ENCODE results near the gene COBL.
A peak's percentile ranks its signal among the peaks of the same experiment; 100 is the strongest.

Gene COBL

GRCh38 chr7:51189777-51190176, 126.8 kb downstream of the COBL start:
- TF ChIP-seq CTCF (IDR thresholded peaks at IDR 0.05; ENCODE audit: unreplicated experiment in 3 of 3) = no peak
- H3K4me1 Mint-ChIP-seq = peaks cover 9% of the 10 kb centered on the region
- H3K36me3 Mint-ChIP-seq (ENCODE audit: low read depth) = peaks cover 3% of the 10 kb centered on the region
- H3K27ac Mint-ChIP-seq = no peak overlapping the region
- no peak overlapping the region for H3K4me3 Mint-ChIP-seq
- H3K27me3 Mint-ChIP-seq (ENCODE audit: low read depth) = peaks cover 11% of the 10 kb centered on the region
- no peaks in the 10 kb centered on the region for H3K9me3 Mint-ChIP-seq

- Mint-ChIP-seq H3K27ac (no peak overlapping the region), H3K27me3 (ENCODE audit: low read depth) (peaks cover 13% of the 10 kb centered on the region), H3K36me3 (ENCODE audit: low read depth) (peaks cover 3% of the 10 kb centered on the region), H3K9me3 (no peaks in the 10 kb centered on the region), H3K4me1 (peaks cover 9% of the 10 kb centered on the region), H3K4me3 (no peak overlapping the region)
- TF ChIP-seq CTCF (IDR thresholded peaks at IDR 0.05; ENCODE audit: unreplicated experiment in 3 of 3) = no peak
Measured at GRCh38 chr7:51188987-51189386, 127.6 kb downstream of the COBL start.

GRCh38 chr7:51187941-51188340, 128.7 kb downstream of the COBL start:
- peak in 2 of 3 experiments; percentile 10 to 48 for TF ChIP-seq CTCF (IDR thresholded peaks at IDR 0.05; ENCODE audit: unreplicated experiment in 3 of 3)
- Mint-ChIP-seq H3K9me3 (no peaks in the 10 kb centered on the region), H3K36me3 (ENCODE audit: low read depth) (peaks cover 3% of the 10 kb centered on the region)

GRCh38 chr7:51186531-51186930, 130.1 kb downstream of the COBL start:
- TF ChIP-seq CTCF (IDR thresholded peaks at IDR 0.05; ENCODE audit: unreplicated experiment in 3 of 3) = no peak
- Mint-ChIP-seq H3K27me3 (ENCODE audit: low read depth) (peaks cover 17% of the 10 kb centered on the region), H3K4me1 (peaks cover 9% of the 10 kb centered on the region), H3K27ac (no peak overlapping the region), H3K9me3 (no peaks in the 10 kb centered on the region), H3K4me3 (no peak overlapping the region), H3K36me3 (ENCODE audit: low read depth) (no peaks in the 10 kb centered on the region)

More at GRCh38 chr7:51187941-51188340, 128.7 kb downstream of the COBL start:
- Mint-ChIP-seq H3K27me3 (ENCODE audit: low read depth) (peaks cover 13% of the 10 kb centered on the region), H3K4me1 (peaks cover 9% of the 10 kb centered on the region), H3K4me3 (no peak overlapping the region), H3K27ac (no peak overlapping the region)

- peak overlapping the region in 1 of 3 experiments; percentile 57 for H3K27ac Mint-ChIP-seq
- TF ChIP-seq CTCF (IDR thresholded peaks at IDR 0.05; ENCODE audit: unreplicated experiment in 3 of 3) = no peak
- H3K27me3 Mint-ChIP-seq (ENCODE audit: low read depth) = peaks cover 13% of the 10 kb centered on the region
- peaks cover 9% of the 10 kb centered on the region for H3K4me1 Mint-ChIP-seq
- H3K36me3 Mint-ChIP-seq (ENCODE audit: low read depth) = no peaks in the 10 kb centered on the region
- H3K9me3 Mint-ChIP-seq = no peaks in the 10 kb centered on the region
- no peak overlapping the region for H3K4me3 Mint-ChIP-seq
Measured at GRCh38 chr7:51182636-51183166, 133.9 kb downstream of the COBL start.

GRCh38 chr7:51180092-51180491, 136.5 kb downstream of the COBL start:
- peaks cover 17% of the 10 kb centered on the region for H3K27me3 Mint-ChIP-seq (ENCODE audit: low read depth)
- no peak for TF ChIP-seq CTCF (IDR thresholded peaks at IDR 0.05; ENCODE audit: unreplicated experiment in 3 of 3)
- H3K4me3 Mint-ChIP-seq = no peak overlapping the region
- H3K4me1 Mint-ChIP-seq = no peaks in the 10 kb centered on the region
- H3K9me3 Mint-ChIP-seq = no peaks in the 10 kb centered on the region
- no peak overlapping the region for H3K27ac Mint-ChIP-seq
- no peaks in the 10 kb centered on the region for H3K36me3 Mint-ChIP-seq (ENCODE audit: low read depth)
